A673 (cell line): ENCODE data around the gene GPD1L.

Experiments
- CTCF ChIP-seq: fragments of 300-800, 200-600 bp; sonication (generic); conservative IDR thresholded peaks from 2 replicates; pipeline ENCODE4 v1.5.1; 2017; ENCODE audit warnings: low read depth, mild to moderate bottlenecking, antibody characterized with exemption, low read length, moderate library complexity, mixed read lengths
- EZH2 ChIP-seq: fragments of 200-600 bp; sonication (generic); IDR thresholded peaks from 2 replicates; pipeline ENCODE4 v1.6.1; 2017; ENCODE audit warnings: borderline replicate concordance, low read depth, mild to moderate bottlenecking, mixed read lengths, antibody characterized with exemption, low read length; ENCODE audit not compliant: poor library complexity, severe bottlenecking

GRCh38 chr3:32146746-32147211 lies 40.4 kb downstream of the GPD1L start:
- TF ChIP-seq CTCF (no peak), EZH2 (no peak)
